Mucosa of rectum (tissue), 2 donors: Measurements from ENCODE around the gene TSC22D3.

ENCODE experiments used
- H3K27ac ChIP-seq, 2 donors: one replicate each; pipeline ENCODE4 v1.7.0; 2013; ENCODE audit warnings: inconsistent platforms in 2 of 2, low read depth in 2 of 2, low read length in 2 of 2
- H3K27me3 ChIP-seq, 2 donors: one replicate each; pipeline ENCODE4 v1.7.0; 2013; ENCODE audit warnings: low read length in 2 of 2; ENCODE audit not compliant: control insufficient read depth in 2 of 2, insufficient read depth in 2 of 2
- H3K36me3 ChIP-seq, 2 donors: one replicate each; pipeline ENCODE4 v1.7.0; 2013; ENCODE audit warnings: low read length in 2 of 2; ENCODE audit not compliant: control insufficient read depth in 2 of 2, insufficient read depth in 2 of 2
- H3K4me1 ChIP-seq, 2 donors: one replicate each; pipeline ENCODE4 v1.7.0; 2013; ENCODE audit warnings: low read length in 2 of 2, mild to moderate bottlenecking in 1 of 2; ENCODE audit not compliant: control insufficient read depth in 2 of 2, insufficient read depth in 2 of 2
- H3K4me3 ChIP-seq, 2 donors: one replicate each; pipeline ENCODE4 v1.7.0; 2013; ENCODE audit warnings: low read length in 2 of 2
- H3K9ac ChIP-seq, 2 donors: one replicate each; pipeline ENCODE4 v1.7.0; 2013; ENCODE audit warnings: low read length in 2 of 2, low read depth in 1 of 2, mild to moderate bottlenecking in 1 of 2
- H3K9me3 ChIP-seq, 2 donors: one replicate each; pipeline ENCODE4 v1.7.0; 2013; ENCODE audit warnings: low read length in 2 of 2; ENCODE audit not compliant: control insufficient read depth in 2 of 2
- donor health status: healthy.
- donor health status: Normal muscosa, but diverticular disease.

The TSC22D3 gene

DNA sequence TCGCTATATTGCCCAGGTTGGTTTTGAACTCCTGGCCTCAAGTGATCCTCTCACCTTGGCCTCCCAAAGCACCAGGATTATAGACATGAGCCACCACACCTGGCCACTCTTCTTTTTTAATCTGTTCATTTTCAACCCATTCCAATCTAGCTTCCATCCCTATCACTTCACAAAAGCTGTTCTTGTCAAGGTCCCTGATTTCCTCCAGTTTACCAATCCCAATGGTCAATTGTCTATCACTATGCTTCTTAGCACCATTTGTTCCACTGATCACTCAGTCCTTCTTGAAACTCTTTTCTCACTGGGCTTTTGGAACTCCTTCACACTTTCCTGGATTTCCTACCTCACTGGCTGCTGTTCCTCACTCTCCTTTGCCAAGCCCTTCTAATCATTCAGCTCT, 108.7 kb downstream of the TSC22D3 start:
- no peak overlapping the region for H3K4me3 ChIP-seq
- no peak overlapping the region for H3K9ac ChIP-seq
- no peaks in the 10 kb centered on the region for H3K9me3 ChIP-seq
- H3K36me3 ChIP-seq = no peaks in the 10 kb centered on the region
- H3K4me1 ChIP-seq = no peaks in the 10 kb centered on the region
- H3K27me3 ChIP-seq = no peaks in the 10 kb centered on the region
- H3K27ac ChIP-seq = no peak overlapping the region
